H1 (cell line): ENCODE data around the gene MEDAG. TPM values are rescaled to one million over a fixed set of nuclear protein-coding genes. Genes with fewer than 3 reads are reported as not detected.

Experiments used
- FOSL1 ChIP-seq: IDR thresholded peaks from 2 replicates; pipeline ENCODE4 v1.6.1; 2011; ENCODE audit warnings: mild to moderate bottlenecking, low read depth, low read length, moderate library complexity; ENCODE audit not compliant: insufficient read depth
- PHF8 ChIP-seq: fragments of 200-600 bp; sonication (generic); conservative IDR thresholded peaks from 2 replicates; pipeline ENCODE4 v1.7.1; 2012; ENCODE audit warnings: low read depth, mild to moderate bottlenecking, inconsistent platforms, low read length, moderate library complexity
- RXRA ChIP-seq: IDR thresholded peaks from 2 replicates; pipeline ENCODE4 v1.6.1; 2011; ENCODE audit warnings: low read depth, mild to moderate bottlenecking, low read length, moderate library complexity; ENCODE audit not compliant: insufficient read depth
- SAP30 ChIP-seq: fragments of 300-600 bp; sonication (generic); IDR thresholded peaks from 2 replicates; pipeline ENCODE4 v1.7.1; 2012; ENCODE audit warnings: low read length, moderate library complexity, mild to moderate bottlenecking, inconsistent platforms; ENCODE audit not compliant: insufficient read depth, insufficient replicate concordance
- TAF1 ChIP-seq: IDR thresholded peaks from 2 replicates; pipeline ENCODE4 v1.6.1; 2011; ENCODE audit warnings: mild to moderate bottlenecking, low read depth, low read length
- TBP ChIP-seq: IDR thresholded peaks from 2 replicates; pipeline ENCODE4 v1.6.1; 2011; ENCODE audit warnings: low read depth, low read length, improper control_type of control experiment
- YY1 ChIP-seq: IDR thresholded peaks from 2 replicates; pipeline ENCODE4 v1.6.1; 2011; ENCODE audit warnings: low read depth, mild to moderate bottlenecking, low read length
- ZNF274 ChIP-seq: IDR thresholded peaks from 2 replicates; pipeline ENCODE4 v1.7.0; 2012; ENCODE audit warnings: low read length, borderline replicate concordance; ENCODE audit errors: extremely low read depth
- polyA plus RNA-seq, 7 experiments: library from polyadenylated mRNA; depleted of rRNA in 3 of 7; stranded (reverse) in 5 of 7; unstranded in 2 of 7; fragments of >200 nt in 5 of 7; fragments of 200-250 nt in 2 of 7; gene quantifications; 1 replicate in 5 of 7; 2 replicates in 1 of 7; 4 replicates in 1 of 7; pipeline versions ENCODE4 v1.2.1 to v1.2.3, GENCODE V29; 2011 to 2013; ENCODE audit warnings: missing spikeins in 2 of 7, mixed read lengths in 2 of 7
- total RNA-seq: library from RNA; stranded (reverse); fragmentation: NEBNext Ultra II Directional; extraction: Animal tissue kit (Norgen Biotek cat#: 25700); gene quantifications from 2 replicates; pipeline ENCODE4 v1.2.1, GENCODE V29; 2021
- TF ChIP-seq, protein P1 (sequence below): fragments of 300-600 bp; sonication (generic); IDR thresholded peaks from 2 replicates; pipeline ENCODE4 v1.7.1; 2012; ENCODE audit warnings: low read length, moderate library complexity, mild to moderate bottlenecking, inconsistent platforms; ENCODE audit not compliant: insufficient replicate concordance
- TF ChIP-seq, protein P2 (sequence below): IDR thresholded peaks from 2 replicates; pipeline ENCODE4 v1.6.1; 2011; ENCODE audit warnings: low read depth, mild to moderate bottlenecking, low read length; ENCODE audit not compliant: insufficient read depth
- TF ChIP-seq, protein P3 (sequence below): IDR thresholded peaks from 2 replicates; pipeline ENCODE4 v1.6.1; 2012; ENCODE audit warnings: inconsistent platforms

MEDAG gene
- total and polyA plus RNA-seq, 2 of the 8 experiments (the other 6 are each of a cell fraction or from before 2014, with no cell fraction given): 2.1 to 3.1 TPM

DNA sequence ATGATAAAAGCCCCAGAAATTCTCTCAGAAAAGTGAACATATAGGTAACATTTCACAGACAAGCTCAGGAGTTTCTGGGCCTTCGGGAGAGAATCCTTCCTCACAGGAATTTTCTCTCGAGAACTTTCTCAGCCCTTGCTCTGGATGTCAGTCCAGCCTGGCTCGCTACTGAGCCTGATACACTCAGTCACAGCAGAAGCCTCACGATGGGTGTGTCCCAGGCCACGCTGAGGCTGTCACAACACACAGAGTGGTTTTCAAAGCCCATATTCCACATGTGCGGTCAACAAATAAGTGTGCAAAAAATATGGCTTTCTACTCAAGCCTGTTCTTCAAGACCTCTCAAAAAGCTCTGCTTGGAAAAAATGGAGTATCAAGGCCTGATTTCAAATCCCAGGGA, 31.5 kb upstream of the MEDAG start (continued):
- TF ChIP-seq, protein P1, sequence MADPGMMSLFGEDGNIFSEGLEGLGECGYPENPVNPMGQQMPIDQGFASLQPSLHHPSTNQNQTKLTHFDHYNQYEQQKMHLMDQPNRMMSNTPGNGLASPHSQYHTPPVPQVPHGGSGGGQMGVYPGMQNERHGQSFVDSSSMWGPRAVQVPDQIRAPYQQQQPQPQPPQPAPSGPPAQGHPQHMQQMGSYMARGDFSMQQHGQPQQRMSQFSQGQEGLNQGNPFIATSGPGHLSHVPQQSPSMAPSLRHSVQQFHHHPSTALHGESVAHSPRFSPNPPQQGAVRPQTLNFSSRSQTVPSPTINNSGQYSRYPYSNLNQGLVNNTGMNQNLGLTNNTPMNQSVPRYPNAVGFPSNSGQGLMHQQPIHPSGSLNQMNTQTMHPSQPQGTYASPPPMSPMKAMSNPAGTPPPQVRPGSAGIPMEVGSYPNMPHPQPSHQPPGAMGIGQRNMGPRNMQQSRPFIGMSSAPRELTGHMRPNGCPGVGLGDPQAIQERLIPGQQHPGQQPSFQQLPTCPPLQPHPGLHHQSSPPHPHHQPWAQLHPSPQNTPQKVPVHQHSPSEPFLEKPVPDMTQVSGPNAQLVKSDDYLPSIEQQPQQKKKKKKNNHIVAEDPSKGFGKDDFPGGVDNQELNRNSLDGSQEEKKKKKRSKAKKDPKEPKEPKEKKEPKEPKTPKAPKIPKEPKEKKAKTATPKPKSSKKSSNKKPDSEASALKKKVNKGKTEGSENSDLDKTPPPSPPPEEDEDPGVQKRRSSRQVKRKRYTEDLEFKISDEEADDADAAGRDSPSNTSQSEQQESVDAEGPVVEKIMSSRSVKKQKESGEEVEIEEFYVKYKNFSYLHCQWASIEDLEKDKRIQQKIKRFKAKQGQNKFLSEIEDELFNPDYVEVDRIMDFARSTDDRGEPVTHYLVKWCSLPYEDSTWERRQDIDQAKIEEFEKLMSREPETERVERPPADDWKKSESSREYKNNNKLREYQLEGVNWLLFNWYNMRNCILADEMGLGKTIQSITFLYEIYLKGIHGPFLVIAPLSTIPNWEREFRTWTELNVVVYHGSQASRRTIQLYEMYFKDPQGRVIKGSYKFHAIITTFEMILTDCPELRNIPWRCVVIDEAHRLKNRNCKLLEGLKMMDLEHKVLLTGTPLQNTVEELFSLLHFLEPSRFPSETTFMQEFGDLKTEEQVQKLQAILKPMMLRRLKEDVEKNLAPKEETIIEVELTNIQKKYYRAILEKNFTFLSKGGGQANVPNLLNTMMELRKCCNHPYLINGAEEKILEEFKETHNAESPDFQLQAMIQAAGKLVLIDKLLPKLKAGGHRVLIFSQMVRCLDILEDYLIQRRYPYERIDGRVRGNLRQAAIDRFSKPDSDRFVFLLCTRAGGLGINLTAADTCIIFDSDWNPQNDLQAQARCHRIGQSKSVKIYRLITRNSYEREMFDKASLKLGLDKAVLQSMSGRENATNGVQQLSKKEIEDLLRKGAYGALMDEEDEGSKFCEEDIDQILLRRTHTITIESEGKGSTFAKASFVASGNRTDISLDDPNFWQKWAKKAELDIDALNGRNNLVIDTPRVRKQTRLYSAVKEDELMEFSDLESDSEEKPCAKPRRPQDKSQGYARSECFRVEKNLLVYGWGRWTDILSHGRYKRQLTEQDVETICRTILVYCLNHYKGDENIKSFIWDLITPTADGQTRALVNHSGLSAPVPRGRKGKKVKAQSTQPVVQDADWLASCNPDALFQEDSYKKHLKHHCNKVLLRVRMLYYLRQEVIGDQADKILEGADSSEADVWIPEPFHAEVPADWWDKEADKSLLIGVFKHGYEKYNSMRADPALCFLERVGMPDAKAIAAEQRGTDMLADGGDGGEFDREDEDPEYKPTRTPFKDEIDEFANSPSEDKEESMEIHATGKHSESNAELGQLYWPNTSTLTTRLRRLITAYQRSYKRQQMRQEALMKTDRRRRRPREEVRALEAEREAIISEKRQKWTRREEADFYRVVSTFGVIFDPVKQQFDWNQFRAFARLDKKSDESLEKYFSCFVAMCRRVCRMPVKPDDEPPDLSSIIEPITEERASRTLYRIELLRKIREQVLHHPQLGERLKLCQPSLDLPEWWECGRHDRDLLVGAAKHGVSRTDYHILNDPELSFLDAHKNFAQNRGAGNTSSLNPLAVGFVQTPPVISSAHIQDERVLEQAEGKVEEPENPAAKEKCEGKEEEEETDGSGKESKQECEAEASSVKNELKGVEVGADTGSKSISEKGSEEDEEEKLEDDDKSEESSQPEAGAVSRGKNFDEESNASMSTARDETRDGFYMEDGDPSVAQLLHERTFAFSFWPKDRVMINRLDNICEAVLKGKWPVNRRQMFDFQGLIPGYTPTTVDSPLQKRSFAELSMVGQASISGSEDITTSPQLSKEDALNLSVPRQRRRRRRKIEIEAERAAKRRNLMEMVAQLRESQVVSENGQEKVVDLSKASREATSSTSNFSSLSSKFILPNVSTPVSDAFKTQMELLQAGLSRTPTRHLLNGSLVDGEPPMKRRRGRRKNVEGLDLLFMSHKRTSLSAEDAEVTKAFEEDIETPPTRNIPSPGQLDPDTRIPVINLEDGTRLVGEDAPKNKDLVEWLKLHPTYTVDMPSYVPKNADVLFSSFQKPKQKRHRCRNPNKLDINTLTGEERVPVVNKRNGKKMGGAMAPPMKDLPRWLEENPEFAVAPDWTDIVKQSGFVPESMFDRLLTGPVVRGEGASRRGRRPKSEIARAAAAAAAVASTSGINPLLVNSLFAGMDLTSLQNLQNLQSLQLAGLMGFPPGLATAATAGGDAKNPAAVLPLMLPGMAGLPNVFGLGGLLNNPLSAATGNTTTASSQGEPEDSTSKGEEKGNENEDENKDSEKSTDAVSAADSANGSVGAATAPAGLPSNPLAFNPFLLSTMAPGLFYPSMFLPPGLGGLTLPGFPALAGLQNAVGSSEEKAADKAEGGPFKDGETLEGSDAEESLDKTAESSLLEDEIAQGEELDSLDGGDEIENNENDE: no peak
- no peak for TF ChIP-seq YY1
- TF ChIP-seq SAP30: no peak
- no peak for TF ChIP-seq ZNF274
- TF ChIP-seq, protein P2, sequence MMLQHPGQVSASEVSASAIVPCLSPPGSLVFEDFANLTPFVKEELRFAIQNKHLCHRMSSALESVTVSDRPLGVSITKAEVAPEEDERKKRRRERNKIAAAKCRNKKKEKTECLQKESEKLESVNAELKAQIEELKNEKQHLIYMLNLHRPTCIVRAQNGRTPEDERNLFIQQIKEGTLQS: no peak
- no peak for TF ChIP-seq TAF1
- TF ChIP-seq FOSL1: no peak
- TF ChIP-seq, protein P3, sequence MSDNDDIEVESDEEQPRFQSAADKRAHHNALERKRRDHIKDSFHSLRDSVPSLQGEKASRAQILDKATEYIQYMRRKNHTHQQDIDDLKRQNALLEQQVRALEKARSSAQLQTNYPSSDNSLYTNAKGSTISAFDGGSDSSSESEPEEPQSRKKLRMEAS: no peak
- TF ChIP-seq TBP: no peak
- TF ChIP-seq RXRA: no peak
- no peak for TF ChIP-seq PHF8
